Retinal pigment epithelial cell (primary cell): ENCODE results near the gene KIF5C.

Source experiments
- DNase-seq: peaks from one replicate; pipeline ENCODE4 v3.0.0-alpha.2; 2010; ENCODE audit warnings: low read depth
- H3K4me3 ChIP-seq: 2 replicates; pipeline ENCODE4 v1.5.1; 2011; ENCODE audit warnings: mild to moderate bottlenecking, low read length, control low read depth, moderate library complexity
- TF ChIP-seq, protein P1 (sequence below): conservative IDR thresholded peaks from 2 replicates; pipeline ENCODE4 v1.5.1; 2011; ENCODE audit warnings: low read depth, low read length, control low read depth, inconsistent platforms

Gene KIF5C

DNA sequence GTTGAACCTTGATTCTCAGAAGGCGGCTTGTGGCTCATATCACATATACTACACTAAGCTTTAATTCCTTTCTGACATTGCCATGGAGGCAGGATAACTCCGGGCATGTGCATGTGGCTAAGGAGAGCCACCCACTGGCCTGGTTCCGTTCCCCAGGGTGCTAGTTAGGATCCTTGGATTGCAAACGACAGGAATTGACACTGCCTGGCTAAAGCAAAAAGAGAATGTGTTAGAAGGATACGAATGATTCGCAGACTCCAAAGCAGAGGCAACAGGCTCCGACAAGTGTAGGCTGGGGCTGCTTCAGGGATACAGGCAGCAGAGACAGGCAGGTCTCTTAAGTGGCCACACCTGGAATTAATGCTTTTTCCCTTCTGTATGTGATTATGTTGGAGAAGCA lies 92.0 kb downstream of the KIF5C start:
- no peak overlapping the region for H3K4me3 ChIP-seq
- DNase-seq: no peak
- TF ChIP-seq, protein P1, sequence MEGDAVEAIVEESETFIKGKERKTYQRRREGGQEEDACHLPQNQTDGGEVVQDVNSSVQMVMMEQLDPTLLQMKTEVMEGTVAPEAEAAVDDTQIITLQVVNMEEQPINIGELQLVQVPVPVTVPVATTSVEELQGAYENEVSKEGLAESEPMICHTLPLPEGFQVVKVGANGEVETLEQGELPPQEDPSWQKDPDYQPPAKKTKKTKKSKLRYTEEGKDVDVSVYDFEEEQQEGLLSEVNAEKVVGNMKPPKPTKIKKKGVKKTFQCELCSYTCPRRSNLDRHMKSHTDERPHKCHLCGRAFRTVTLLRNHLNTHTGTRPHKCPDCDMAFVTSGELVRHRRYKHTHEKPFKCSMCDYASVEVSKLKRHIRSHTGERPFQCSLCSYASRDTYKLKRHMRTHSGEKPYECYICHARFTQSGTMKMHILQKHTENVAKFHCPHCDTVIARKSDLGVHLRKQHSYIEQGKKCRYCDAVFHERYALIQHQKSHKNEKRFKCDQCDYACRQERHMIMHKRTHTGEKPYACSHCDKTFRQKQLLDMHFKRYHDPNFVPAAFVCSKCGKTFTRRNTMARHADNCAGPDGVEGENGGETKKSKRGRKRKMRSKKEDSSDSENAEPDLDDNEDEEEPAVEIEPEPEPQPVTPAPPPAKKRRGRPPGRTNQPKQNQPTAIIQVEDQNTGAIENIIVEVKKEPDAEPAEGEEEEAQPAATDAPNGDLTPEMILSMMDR: no peak

GRCh38 chr2:148967578-148967977 lies 92.6 kb downstream of the KIF5C start:
- TF ChIP-seq, protein P1: no peak
- no peak overlapping the region for H3K4me3 ChIP-seq
- DNase-seq: no peak

GRCh38 chr2:148968301-148968700 lies 93.3 kb downstream of the KIF5C start:
- H3K4me3 ChIP-seq: no peak overlapping the region
- TF ChIP-seq, protein P1: no peak
- DNase-seq: no peak

GRCh38 chr2:148968776-148969319 lies 93.8 kb downstream of the KIF5C start:
- TF ChIP-seq, protein P1: no peak
- DNase-seq: peak; percentile 89
- no peak overlapping the region for H3K4me3 ChIP-seq

- DNase-seq: no peak
- H3K4me3 ChIP-seq: no peak overlapping the region
- TF ChIP-seq, protein P1: no peak
Observed at GRCh38 chr2:148969659-148970061, 94.6 kb downstream of the KIF5C start.

DNA sequence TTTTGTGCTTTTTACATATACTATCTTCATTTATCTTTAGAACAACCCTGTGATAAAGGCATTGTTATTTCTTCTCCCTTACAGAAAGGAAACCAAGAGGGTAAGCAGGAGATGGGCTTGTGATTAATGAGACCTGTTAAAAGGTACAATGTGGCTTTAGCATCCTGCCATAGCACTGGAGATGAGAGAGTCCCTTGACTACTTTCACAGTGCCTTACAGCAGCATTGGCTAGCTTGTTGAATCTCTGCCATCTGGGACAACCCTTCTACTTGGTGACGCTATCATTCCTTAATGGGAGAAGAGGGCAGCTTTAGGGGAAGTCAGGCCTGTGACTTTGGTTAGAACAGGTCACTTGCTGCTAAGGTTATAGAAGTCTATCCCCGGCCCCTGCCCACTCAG lies 95.4 kb downstream of the KIF5C start:
- DNase-seq: no peak
- no peak overlapping the region for H3K4me3 ChIP-seq
- TF ChIP-seq, protein P1: no peak

- TF ChIP-seq, protein P1: no peak
- H3K4me3 ChIP-seq: no peak overlapping the region
- no peak for DNase-seq
Observed at GRCh38 chr2:148971547-148971946, 96.5 kb downstream of the KIF5C start.
